ENCODE data around the gene TMC2. TPM values are rescaled to one million over a fixed set of nuclear protein-coding genes. Genes with fewer than 3 reads are reported as not detected.

Gene TMC2
- total RNA-seq, 4 donors from 2014 or later: 0.19 TPM; not detected in 3

GRCh38 chr20:2618815-2619214, 82.4 kb downstream of the TMC2 start:
- no peak for DNase-seq
- peaks cover 0 to 42% (median 0%) of the 10 kb centered on the region in 4 donors for H3K27me3 ChIP-seq
- H3K36me3 ChIP-seq: no peaks in the 10 kb centered on the region
- TF ChIP-seq POLR2A (IDR thresholded peaks at IDR 0.05): no peak
- TF ChIP-seq, protein P1, sequence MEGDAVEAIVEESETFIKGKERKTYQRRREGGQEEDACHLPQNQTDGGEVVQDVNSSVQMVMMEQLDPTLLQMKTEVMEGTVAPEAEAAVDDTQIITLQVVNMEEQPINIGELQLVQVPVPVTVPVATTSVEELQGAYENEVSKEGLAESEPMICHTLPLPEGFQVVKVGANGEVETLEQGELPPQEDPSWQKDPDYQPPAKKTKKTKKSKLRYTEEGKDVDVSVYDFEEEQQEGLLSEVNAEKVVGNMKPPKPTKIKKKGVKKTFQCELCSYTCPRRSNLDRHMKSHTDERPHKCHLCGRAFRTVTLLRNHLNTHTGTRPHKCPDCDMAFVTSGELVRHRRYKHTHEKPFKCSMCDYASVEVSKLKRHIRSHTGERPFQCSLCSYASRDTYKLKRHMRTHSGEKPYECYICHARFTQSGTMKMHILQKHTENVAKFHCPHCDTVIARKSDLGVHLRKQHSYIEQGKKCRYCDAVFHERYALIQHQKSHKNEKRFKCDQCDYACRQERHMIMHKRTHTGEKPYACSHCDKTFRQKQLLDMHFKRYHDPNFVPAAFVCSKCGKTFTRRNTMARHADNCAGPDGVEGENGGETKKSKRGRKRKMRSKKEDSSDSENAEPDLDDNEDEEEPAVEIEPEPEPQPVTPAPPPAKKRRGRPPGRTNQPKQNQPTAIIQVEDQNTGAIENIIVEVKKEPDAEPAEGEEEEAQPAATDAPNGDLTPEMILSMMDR (IDR thresholded peaks at IDR 0.05): no peak
- 53 to 71% methylated on average over 4 to 6 of the region's 6 CpGs for WGBS, 2 donors
- intact Hi-C loops (cut with DNase I): no loop called here
- H3K27ac ChIP-seq: no peak overlapping the region
- no peak overlapping the region for H3K4me3 ChIP-seq
- H3K4me1 ChIP-seq: no peaks in the 10 kb centered on the region
- H3K9me3 ChIP-seq: no peaks in the 10 kb centered on the region

- intact Hi-C loops (cut with DNase I): no loop called here
- Histone ChIP-seq H3K4me3 (no peak overlapping the region), H3K27me3 (peaks cover 0 to 41% (median 0%) of the 10 kb centered on the region in 4 donors), H3K27ac (no peak overlapping the region), H3K4me1 (no peaks in the 10 kb centered on the region), H3K9me3 (no peaks in the 10 kb centered on the region), H3K36me3 (no peaks in the 10 kb centered on the region)
- WGBS, 2 donors: 42 to 50% methylated on average over 2 of the region's 2 CpGs
- TF ChIP-seq, protein P1 (IDR thresholded peaks at IDR 0.05): no peak
- TF ChIP-seq POLR2A (IDR thresholded peaks at IDR 0.05): no peak
- DNase-seq: no peak
Measured at GRCh38 chr20:2619337-2619736, 83.0 kb downstream of the TMC2 start.

GRCh38 chr20:2619961-2620595, 83.7 kb downstream of the TMC2 start:
- H3K4me3 ChIP-seq: no peak overlapping the region
- no peak overlapping the region for H3K27ac ChIP-seq
- H3K9me3 ChIP-seq: no peaks in the 10 kb centered on the region
- H3K4me1 ChIP-seq: no peaks in the 10 kb centered on the region
- intact Hi-C loops (cut with DNase I): no loop called here
- no peak for DNase-seq
- no peak for TF ChIP-seq POLR2A (IDR thresholded peaks at IDR 0.05)
- TF ChIP-seq, protein P1 (IDR thresholded peaks at IDR 0.05): no peak
- peaks cover 0 to 41% (median 0%) of the 10 kb centered on the region in 4 donors for H3K27me3 ChIP-seq
- 56% methylated on average over 3 of the region's 3 CpGs for WGBS, 2 donors
- no peaks in the 10 kb centered on the region for H3K36me3 ChIP-seq

- DNase-seq: no peak
- intact Hi-C loops (cut with DNase I): no loop called here
- Histone ChIP-seq H3K27ac (peak overlapping the region in 2 of 4 donors; percentile 47 to 67), H3K27me3 (peaks cover 0 to 33% (median 0%) of the 10 kb centered on the region in 4 donors), H3K4me3 (peak overlapping the region in 1 of 4 donors; percentile 15), H3K4me1 (no peaks in the 10 kb centered on the region), H3K36me3 (no peaks in the 10 kb centered on the region), H3K9me3 (peaks cover 0 to 6% (median 0%) of the 10 kb centered on the region in 3 donors)
- TF ChIP-seq POLR2A (IDR thresholded peaks at IDR 0.05): no peak
- TF ChIP-seq, protein P1 (IDR thresholded peaks at IDR 0.05): no peak
- 59 to 67% methylated on average over 1 to 2 of the region's 4 CpGs for WGBS, 2 donors
Measured at GRCh38 chr20:2624190-2624589, 87.8 kb downstream of the TMC2 start.

DNA sequence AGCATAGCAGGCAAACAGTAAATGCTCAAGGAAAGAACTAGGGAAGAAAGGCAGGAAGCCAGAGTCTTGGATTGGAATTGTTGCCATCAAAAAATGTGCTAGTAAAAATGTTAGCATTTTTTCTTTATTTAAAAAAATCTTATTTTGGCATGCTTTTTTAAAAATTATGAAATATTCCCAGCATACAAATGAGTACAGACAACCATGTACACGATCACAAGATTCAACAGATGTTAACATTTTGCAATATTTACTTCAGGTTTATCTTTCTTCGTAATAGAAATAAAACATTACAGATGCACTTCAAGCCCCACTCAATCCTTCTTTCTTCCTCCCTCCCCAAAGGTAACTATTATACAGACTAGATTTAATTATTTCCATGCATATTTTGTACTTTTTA, 88.7 kb downstream of the TMC2 start:
- 39 to 55% methylated on average over 2 of the region's 2 CpGs for WGBS, 2 donors
- TF ChIP-seq, protein P1 (IDR thresholded peaks at IDR 0.05): no peak
- no peak for TF ChIP-seq POLR2A (IDR thresholded peaks at IDR 0.05)
- intact Hi-C loops (cut with DNase I): no loop called here
- no peaks in the 10 kb centered on the region for H3K4me1 ChIP-seq
- H3K27ac ChIP-seq: peak overlapping the region in 1 of 4 donors; percentile 67
- no peak overlapping the region for H3K4me3 ChIP-seq
- H3K36me3 ChIP-seq: no peaks in the 10 kb centered on the region
- peaks cover 0 to 6% (median 2%) of the 10 kb centered on the region in 3 donors for H3K9me3 ChIP-seq
- DNase-seq: no peak
- peaks cover 0 to 27% (median 0%) of the 10 kb centered on the region in 4 donors for H3K27me3 ChIP-seq
